ENCODE measurements around the gene ASPN.
A peak's percentile ranks its signal among the peaks of the same experiment; 100 is the strongest.

ASPN gene

DNA sequence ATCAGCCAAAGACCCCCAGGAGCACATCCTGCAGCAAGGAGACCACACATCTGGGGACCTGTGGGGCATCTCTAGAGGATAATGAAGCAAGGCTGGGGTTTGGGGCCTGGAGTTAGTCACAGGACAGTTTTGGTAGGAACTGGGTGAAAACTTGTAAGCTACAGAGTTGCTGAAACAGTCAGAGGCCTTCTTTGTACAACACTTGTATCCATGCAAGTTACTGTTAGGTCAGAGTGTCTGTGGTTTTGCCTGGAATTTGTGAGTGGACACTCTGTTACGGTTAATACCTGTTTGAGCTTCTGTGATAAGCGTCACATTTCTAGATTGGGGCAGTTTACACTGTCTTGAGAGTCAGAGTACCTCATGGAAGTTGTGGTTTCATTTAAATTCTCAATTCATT, 22.6 kb upstream of the ASPN start:
- no peak for DNase-seq (ENCODE audit: low spot score)

DNA sequence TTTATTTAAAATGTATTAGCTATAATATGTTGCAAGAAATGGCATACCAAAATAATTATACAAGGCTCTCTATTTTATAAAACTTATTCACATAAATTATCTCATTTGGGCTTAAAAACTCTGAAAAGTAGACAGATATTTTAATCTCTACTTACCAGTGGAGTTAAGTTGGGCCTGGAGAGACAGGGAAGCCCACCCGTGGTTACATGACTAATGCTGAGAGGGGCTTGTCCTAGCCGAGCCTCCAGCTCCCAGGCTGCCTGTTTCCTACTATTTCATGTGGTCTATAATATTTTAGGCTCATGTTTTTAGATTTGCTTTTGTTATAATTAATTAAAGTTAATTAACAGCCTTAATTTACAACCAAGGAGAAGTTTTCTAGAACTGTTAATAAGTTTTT, 20.9 kb upstream of the ASPN start:
- DNase-seq (ENCODE audit: low spot score) = no peak

DNA sequence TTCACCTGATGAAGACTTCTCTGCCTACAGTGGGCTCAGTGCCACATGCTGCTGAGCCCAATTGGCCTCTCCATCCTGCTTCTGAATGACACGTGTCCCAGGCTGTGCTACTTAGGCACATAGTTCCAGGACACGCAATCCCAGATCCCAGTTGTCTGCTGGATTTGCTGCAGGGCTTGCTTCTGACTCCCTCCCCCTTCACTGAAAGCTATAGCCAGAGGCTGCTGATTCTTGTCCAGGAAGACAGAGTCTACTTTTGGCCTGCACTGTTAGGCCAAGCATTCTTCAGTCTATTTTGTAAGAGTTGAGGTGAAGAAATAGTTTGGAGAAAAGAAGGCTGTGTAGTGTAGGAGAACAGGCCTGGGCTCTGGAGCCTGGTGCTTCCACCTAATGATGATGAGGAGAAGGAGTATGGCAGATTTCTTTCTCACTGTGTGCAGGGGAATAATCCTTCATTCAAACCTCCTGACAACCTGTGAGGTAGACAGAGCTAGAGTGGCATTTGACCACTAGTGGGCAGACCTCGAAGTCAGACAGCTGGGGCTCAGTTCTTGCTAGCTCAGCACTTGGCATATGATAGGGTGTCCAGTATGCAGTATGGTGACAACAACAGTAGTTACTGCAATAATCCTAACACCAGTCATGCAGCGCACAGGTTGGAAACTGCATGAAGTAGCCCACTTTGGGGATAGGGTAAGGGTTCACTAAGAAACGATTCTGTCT, 19.5 kb upstream of the ASPN start:
- DNase-seq (ENCODE audit: low spot score) = no peak

DNA sequence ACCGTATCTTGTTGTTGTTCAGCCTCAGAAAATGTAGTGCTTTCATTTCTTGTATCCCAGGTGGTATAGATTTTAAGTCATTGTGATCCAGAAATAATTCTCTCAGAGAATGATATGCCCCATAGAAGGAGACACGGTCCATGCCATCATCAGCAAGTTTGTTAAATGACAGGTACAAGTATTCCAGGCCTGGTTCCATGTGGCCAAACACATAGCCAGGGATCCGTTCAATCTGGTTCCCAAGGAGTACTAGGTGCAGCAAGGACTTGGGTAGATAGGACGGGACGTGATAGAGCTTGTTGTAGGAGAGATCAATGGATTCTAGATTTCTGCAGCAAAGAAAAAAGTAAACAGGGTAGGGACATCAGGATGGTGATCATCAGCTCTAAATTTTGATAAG, 18.4 kb upstream of the ASPN start:
- DNase-seq (ENCODE audit: low spot score) = no peak

DNA sequence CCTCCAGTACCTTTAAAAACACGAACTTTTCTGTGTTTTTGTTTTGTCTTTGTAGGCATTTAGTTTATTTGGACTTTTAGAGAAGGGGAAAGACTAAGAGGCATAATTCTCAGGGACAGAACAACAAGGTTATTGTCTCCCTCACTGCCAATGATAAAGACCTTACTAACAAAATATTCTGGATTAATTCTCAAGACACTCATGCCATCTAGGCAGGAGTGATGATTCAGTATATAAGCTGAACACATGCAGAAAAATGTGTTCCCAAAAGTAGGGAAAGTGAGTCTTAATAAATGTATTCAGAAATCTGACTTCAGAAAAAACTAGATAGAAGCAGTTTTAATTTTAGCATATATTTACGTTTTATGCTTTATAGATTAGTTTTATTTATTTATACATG, 17.4 kb upstream of the ASPN start:
- DNase-seq (ENCODE audit: low spot score) = no peak

DNA sequence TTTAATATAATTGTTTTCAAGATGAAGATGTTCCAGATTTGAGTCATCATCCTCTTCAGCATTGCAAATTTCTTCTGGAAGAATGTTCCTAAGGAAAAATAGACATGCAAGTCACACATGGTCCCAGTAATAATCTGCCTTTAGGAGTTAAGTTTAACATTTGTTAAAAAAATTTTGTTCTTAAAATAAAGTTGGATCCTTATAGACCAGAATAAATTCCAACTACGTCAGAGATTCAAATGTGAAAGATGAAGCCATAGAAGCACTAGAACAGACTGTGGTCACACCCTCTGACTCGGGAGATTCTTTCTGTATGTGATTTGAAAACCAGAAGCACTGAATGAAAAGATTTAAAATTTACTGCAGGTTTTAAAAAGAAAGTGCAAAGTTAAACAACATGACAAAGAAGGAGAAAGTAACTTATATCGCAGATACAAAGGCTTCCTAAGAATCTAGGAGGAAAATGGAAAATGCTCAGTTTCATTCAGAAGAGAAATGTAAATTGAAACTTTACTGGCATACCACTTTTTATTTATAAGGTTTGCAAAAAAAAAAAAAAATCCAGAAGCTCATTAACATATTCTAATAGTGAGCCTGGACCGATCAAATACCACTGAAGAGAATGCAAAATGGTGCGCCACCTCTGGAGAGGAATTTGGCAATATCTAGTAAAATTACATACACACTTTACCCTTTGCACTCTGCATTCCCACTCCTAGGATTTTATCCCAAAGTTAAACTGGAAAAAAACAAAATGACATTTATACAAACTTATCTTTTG, 14.3 kb upstream of the ASPN start:
- DNase-seq (ENCODE audit: low spot score) = no peak

DNA sequence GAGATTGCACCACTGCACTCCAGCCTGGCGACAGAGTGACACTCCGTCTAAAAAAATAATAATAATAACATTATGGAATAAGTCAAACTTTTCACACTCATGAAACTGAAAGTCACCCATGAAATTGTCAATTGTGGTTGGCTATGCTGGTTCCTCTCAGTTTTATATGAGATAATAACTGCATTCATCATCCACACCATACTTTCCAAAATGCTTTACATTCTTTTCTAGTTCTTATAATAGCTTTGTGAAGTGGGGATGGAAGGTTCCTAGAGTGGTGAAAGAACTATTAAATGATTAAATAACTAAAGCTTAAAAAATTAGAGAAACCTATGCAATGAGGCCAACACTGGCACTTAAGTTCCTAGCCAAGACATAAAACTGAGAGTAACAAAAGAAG, 12.6 kb upstream of the ASPN start:
- DNase-seq (ENCODE audit: low spot score) = no peak

DNA sequence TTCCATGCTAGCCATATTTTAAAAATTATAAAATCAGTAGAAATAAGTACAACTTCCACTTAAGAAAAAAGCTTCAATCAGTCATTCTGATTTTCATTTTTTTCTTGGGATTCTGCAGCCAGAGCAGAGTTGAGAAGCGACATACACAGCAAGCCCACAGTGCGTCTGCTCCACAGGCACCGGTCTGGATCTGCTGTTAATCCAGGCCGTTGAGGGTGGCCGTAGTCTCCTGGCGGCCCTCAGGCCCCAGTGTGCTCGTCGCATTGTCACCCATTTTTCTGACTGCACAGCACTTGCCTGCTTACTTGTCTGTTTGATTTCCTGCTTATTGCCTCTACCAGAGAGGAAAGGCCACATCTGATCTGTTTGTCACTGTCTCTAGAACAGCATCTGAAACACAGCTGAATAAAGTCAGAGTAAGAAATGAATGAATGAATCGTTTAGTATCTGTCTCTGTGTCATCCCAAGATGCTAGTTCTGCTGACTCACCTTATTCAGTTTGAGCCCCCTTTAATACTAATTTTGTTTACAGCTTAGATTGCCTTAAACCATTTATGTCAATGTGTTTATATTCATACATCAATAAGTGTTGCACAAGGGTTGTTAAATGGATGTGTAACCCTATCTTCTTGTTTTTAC, 11.6 kb upstream of the ASPN start:
- no peak for DNase-seq (ENCODE audit: low spot score)

DNA sequence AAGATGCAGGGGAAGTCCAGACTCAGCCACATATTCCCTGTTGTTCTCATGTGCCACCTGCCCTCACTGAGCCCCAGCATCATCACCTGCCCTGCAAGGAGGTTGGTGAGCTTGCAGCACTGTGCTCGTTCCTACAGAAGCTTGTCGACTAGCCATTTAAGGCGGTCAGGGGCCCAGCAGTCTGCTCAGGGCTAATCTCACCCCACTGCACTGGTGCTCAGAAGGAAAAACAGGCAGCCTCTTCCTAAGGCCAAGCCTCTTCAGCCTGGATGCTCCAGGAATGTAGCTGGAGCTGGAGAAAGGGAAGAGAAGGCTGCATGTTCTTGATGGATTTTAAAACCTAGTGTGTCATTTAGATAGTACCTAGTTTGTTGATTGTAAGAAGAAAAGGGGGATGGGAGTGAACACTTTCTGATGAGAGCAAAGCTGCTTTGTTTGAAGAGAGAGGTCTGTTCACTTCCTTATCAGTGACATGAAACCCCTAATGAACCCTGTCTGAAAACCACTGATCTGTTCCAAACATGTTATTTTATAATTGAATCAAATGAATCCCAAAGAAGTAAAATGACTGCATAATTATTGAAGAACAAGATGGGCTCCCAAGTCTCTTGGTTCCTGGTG, 10.6 kb upstream of the ASPN start:
- no peak for DNase-seq (ENCODE audit: low spot score)

DNA sequence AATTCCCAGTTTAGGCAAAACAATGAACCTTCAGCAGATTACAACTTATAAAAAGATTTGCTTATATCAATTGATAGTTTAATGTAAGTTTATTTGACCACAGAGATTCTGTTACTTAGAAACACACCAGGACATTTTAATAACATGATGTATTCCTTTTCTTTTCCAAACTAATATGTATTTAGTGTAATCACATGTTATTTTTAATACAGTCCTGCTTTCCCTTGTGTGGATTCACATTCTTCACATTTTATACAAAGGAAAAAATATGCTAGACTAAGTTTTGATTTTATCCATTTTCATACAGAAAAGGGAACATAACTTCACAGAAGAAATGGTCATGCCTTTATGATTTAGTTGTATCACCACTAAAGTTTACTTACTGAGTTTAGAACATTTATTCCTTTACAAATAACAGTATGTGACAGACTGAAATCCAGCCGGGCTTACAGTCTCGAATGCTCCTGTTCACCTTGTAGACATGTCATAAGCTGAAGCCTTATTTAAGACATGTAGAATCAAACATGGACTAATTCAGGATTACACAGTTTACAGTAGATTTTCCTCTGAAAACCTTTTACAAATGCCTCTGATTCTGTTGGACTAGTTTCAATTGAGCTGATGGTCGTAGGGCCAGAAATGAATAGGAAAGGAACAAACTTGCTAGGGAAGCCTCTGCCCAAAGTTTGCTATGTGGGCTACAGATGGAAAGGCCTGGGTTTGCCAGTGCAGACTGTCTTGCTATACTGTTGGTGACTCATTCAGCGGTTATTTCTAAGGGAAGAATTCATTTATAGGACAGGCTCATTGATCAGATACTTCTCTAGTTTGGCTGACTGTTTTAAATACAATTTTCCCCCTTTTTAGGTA, 6.6 kb upstream of the ASPN start:
- no peak for DNase-seq (ENCODE audit: low spot score)

DNA sequence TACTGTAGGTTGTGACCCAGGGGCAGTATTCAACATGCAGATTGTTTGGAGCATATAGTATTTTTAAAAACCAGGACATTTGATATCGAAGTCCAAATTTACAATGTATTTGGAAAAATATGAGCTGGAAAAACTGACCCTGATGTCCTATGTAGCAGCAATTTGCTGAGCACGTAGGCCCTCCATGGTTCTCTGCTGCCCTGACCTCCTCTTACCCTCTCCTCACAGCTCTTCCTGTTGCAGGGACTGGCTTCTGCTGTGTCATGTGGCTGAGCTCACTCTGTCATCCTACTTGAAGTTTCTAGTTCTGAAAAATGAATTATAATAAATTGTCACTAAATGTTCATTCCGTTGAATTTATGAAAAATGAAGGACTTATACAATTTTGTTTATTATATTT, 4.1 kb upstream of the ASPN start:
- no peak for DNase-seq (ENCODE audit: low spot score)

DNA sequence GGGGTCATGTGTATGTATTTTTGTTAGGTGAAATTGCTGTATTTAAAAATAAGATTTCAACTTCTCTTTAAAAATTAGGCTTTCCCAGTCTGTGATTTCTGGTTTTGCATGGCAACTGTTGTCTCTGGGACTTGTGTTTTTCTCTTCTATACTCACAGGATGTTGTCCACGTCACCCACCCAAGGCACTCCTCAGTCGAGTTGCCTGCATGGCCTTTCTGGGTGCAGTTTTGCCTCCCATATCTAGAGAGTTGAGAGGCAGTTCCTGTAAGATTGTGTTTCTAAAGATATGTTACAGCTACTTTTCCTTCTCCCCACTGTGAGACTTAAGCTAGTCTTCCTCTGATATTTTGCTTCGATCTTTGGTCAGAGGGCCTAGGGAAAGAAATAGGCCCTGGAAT, 2.3 kb upstream of the ASPN start:
- no peak for DNase-seq (ENCODE audit: low spot score)

DNA sequence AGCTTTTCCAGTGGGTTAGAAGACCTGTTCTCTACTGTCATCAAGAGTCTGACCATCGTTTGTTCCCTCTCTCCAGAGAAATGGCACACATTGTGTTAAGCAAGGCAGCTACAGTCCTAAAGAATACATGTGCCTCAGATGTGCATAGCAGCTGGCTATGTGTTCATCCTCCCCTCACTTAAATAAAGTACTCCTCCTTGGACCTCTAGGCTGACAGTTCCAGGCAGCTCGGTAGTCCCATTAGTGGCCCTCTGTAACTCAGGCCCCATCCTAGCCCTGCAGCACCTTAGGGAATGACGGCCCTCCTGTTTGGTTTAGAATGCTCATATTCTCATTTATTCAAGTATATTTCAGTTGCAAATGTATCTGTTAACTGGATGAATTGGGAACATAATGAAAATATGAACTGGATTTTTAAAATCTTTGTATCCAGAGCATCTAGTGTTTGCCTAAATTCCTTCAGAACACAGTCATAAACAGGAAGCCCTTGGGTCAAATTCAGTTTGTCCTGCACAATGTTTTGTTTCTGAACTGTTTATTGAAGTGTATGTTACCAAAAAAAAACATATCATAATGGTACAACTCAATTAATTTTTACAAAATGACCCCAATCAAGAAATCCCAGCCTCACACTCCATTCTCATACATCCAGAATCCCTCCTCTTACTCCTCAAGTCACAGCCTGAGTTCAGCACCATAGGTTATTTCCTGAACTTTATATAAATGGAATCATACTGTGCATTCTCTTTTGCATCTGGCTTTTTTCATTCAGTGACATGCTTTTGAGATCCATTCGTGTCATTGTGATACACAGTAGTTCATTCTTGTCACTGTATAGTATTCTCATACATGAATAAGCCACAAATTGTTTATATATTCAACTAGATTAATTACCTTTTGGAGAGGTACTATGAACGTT, 1.6 kb upstream of the ASPN start:
- peak; percentile 28 for DNase-seq (ENCODE audit: low spot score)

DNA sequence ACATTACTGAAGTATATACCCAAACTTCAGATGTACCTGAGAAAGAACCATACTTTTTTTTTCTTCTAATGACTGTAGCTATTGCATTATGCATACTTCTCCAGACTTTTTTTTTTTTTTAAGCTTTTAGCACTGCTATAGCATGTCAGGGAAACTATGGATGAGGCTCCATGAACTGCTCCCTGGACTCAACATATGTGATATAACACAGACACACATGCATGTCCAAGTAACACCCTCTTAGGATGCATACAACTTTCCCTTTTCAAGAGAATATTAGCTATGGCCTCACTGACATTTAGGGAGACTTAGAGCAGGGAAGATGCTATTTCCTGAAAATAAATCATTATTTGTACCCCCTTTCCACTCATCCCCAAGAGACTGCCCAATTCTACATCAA, 499 bp upstream of the ASPN start:
- DNase-seq (ENCODE audit: low spot score) = no peak

DNA sequence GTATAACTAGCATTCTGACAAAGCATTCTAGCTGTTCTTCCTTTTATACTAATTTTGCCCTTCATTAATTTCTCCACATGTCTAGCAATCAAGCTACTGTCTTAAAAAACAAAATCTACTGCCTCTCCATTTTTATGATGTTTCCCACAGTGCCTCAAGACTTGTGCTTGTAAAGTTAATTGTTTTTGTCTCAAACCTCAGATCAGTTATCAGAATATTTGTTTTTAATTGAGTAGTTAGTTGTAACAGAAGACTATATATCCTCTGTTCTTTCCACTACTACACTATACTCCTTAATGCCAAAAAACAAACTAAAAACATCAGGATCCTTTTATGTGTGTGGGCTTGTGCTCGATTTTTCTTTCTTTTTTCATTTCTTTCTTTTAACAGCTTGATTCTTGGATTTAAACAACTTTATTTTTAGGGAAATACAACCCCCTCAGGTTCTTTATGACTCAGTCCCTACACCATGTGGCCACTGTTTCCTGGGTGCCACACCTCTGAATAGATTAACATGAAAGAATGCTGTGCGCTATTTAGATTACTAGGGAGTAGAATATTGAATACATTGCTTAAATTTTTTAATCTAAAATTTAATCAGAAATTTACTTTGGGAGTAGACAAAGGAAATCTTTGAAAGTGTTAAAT, 1.2 kb downstream of the ASPN start:
- DNase-seq (ENCODE audit: low spot score) = no peak

DNA sequence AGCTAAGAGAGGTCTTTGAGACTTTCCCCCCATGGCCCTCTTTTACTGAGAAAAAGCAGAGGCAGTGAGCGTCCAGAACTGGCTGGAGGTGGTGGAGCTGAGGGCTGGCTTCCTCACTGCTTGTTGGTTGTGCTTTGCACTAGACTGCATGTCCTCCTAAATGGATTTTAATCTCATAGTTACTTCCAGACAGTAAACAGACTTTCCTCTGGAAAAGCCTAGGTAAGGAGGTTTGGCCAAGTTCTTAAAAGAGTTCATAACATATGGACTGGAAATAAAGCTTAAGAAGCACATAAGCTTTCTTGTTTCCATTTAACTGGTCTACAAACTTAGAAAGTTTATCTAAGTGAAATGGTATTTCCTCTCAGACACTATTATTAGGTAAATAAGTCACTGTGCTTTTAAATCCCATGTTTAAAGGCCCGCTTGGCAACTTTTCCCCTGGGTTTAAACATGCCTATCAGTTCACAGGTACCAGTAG, 2.0 kb downstream of the ASPN start:
- peak; percentile 15 for DNase-seq (ENCODE audit: low spot score)

DNA sequence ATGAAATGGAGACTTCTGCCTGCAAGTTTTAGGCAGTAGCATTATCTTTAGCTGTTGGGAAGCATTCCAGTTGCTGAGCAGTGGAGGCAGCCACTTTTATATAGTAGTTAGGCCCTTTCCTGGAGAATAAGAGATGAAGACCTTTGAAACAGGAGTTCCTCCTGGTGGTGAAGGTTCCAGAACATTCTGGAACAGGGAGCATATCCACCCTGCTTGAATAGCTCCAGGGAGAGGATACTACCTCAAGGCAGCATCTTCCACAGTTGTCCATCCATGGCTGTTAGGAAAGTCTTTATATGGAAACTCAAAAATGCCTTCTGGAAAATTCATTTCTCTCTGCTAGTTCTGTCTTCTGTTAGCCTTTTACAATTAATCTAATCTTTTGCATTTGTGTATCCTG, 3.0 kb downstream of the ASPN start:
- DNase-seq (ENCODE audit: low spot score) = no peak

DNA sequence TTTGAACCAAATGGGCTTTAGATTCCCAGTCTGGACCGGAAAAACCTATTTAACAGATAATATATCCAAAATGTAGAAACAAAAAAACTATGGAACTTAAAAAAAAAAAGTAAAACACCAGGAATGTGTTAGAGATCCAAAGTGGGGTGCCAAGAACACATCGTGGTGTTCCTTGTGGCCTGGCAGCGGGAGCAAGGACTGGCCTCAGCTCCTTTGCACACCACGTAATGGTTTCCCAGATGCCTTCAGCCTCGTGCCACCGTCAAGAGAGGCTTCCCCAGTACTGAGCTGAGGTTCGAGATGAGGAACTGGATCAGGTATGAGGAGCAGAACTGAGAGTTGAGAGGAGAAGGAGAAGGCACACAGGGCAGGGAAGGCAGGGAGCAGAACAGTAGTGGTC, 3.5 kb downstream of the ASPN start:
- DNase-seq (ENCODE audit: low spot score) = no peak

DNA sequence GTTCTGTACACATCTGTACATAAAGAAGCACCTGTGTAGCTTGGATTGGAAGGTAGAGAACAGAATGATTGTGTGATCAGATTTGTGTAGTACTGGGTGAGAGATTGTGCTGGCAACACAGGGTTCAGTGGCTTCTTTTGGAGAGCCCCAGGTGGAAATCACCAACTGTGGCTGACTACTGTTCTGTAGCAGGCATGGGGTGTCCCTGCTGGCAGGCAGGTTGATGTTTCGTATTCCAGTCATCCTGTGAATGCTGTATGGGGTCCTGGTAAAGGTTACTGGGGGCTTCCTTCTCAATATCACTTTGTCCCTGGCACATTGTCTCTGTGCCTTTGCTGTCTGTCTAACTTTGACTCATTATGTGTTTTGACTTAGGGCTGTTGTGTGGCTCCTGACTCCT, 5.3 kb downstream of the ASPN start:
- no peak for DNase-seq (ENCODE audit: low spot score)

DNA sequence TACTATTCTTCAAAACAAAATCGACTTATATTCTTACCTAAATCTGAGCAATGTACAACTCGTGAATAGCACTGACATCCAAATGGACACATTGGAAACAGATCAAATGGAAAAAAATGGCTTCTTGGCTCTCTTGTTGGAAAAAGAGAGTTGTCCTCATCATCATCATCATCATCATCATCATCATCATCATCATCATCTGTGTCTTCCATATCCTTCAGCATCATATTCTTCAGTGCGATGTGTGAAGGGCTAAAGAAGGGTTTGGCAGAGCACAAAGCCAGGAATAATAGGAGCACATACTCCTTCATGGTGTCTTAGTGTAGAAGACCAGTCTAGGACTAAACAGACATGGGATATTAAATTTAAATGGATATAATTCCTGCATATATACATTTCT, 7.7 kb downstream of the ASPN start:
- no peak for DNase-seq (ENCODE audit: low spot score)

Measured in kidney capillary endothelial cell (primary cell).